Skin epidermis (tissue), 12 donors: ENCODE results near the gene GPX3.
A peak's percentile ranks its signal among the peaks of the same experiment; 100 is the strongest.

Experiments
- H3K27ac ChIP-seq, 21 experiments: fragments of 200-600 bp; sonication (generic) in 11 of 21; one replicate each; pipeline ENCODE4 v1.5.0; 2020; ENCODE audit warnings: mild to moderate bottlenecking in 3 of 21, inconsistent platforms in 2 of 21, moderate library complexity in 2 of 21
- H3K4me3 ChIP-seq, 7 experiments: fragments of 200-600 bp; sonication (generic) in 2 of 7; one replicate each; pipeline ENCODE4 v1.5.0; 2020; ENCODE audit warnings: inconsistent platforms in 2 of 7, mild to moderate bottlenecking in 2 of 7, moderate library complexity in 1 of 7

Gene GPX3

GRCh38 chr5:151029179-151030055, 9.0 kb downstream of the GPX3 start:
- Histone ChIP-seq H3K27ac (peak overlapping the region in 5 of 21 experiments; percentile 10 to 45 (median 28)), H3K4me3 (no peak overlapping the region)

DNA sequence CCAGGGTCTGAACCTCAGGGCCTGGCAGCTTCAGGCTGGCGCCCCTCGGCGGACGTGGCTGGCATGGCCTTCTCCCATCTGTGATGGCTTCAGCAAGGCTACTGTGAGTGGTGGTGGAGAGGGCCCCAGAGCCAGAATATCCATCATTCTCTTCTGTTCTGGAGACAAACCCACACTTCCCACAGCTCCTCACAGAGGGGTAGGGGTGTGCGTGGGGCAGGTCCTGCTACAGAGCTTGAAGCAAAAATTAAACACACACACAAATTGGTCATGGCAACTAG, 9.6 kb downstream of the GPX3 start:
- Histone ChIP-seq H3K4me3 (no peak overlapping the region), H3K27ac (peak overlapping the region in 6 of 21 experiments; percentile 10 to 45 (median 30))

DNA sequence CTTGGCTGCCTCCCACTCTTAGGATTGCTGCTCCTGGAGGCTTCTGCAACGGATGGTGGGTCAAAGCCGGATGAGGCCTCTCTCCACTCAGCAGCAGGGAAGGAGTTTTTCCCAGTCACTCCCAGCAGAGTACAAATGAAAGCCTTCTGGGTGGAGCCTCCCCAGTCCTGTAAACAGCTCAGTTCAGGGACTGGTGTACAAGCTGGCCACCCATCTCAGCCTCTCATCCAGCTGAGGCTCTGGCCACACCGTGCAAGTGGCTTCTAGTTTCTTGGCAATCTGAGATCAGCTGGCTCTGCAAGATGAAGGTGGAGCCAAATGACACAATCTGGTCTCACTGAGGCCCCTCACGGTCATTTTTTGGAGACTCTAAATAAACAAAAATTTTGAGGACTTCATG, 10.0 kb downstream of the GPX3 start:
- H3K27ac ChIP-seq, result peak overlapping the region in 6 of 21 experiments; percentile 10 to 45 (median 30)
- no peak overlapping the region for H3K4me3 ChIP-seq

DNA sequence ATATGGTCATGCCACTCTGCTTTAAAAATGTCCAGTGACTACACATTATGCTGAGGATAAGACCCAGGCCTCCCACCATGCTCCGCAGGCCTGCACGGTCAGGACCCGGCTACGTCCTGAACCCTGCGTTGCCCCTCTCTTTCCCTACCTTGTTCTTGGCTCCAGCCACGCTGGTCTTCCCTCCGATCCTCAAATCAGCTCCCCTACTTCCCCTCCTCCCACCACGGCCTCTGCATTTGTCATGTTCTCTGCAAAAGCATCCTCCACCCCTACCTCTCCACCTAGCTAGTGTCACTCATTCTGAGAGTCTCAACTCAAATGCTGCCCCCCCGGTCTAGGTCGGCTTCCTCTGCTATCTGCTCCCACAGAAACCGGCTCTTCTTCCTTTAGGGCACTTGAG, 11.2 kb downstream of the GPX3 start:
- Histone ChIP-seq H3K27ac (no peak overlapping the region), H3K4me3 (no peak overlapping the region)

GRCh38 chr5:151033217-151033934, 13.0 kb downstream of the GPX3 start:
- peak overlapping the region in 1 of 21 experiments; percentile 30 for H3K27ac ChIP-seq

DNA sequence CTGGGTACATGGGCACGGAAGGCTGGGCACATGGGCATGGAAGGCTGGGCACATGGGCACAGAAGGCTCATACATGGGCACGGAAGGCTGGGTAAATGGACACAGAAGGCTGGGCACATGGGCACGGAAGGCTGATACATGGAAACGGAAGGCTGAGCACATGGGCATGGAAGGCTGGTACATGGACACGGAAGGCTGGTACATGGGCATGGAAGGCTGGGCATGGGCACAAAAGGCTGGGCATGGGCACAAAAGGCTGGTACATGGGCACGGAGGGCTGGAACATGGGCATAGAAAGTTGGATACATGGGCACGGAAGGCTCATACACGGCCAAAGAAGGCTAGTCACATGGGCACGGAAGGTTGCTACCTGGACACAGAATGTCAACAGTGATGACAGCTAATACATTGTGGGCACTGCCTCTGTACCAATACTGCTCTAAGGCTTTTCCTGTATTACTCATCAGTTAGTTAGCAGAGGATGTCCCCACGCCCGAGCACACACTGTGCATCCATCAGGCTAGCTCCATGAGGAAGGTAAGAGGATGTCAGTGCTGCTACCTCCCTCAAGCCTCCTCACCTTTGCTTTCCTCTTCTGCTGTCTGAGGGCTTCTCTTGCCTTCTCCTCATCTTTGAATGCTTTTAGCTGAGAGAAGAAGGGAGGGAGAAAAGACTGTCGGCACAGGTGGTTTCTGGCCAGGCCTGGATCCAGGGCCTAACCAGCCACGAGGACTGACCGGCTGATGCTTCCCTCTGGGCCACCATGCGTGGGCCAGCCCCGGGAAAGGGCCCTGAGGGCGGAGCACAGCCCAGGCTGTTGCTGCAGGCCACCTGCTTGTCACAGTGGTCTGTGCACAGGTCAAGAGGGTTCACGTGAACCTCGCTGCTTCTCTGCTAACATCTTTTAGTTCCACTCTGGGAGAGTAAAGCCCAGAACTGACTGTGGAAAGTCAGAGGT, 14.3 kb downstream of the GPX3 start:
- Histone ChIP-seq H3K4me3 (no peak overlapping the region), H3K27ac (peak overlapping the region in 1 of 21 experiments; percentile 15)

More at GRCh38 chr5:151033217-151033934, 13.0 kb downstream of the GPX3 start:
- H3K4me3 ChIP-seq, result no peak overlapping the region

DNA sequence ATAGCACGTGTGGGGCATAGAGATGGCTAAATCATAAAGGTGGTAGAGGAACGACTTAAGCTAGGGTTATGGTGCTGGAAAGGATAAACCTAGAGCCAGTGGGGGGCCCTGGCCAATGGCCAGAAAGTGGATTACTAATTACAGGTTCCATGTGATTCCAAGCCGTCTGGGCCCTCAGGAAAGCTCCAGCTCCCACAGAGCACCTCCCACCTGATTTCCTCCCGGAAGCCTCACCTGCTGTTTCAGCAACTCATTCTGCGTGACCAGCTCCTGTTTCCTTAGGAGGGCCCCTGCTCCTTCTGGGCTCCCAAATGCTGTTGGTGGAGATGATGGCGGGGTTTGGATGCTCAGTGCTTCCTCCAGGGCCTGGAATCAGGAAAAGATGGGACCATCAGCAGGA, 16.2 kb downstream of the GPX3 start:
- peak overlapping the region in 3 of 21 experiments; percentile 15 to 81 (median 48) for H3K27ac ChIP-seq
- H3K4me3 ChIP-seq, result no peak overlapping the region

DNA sequence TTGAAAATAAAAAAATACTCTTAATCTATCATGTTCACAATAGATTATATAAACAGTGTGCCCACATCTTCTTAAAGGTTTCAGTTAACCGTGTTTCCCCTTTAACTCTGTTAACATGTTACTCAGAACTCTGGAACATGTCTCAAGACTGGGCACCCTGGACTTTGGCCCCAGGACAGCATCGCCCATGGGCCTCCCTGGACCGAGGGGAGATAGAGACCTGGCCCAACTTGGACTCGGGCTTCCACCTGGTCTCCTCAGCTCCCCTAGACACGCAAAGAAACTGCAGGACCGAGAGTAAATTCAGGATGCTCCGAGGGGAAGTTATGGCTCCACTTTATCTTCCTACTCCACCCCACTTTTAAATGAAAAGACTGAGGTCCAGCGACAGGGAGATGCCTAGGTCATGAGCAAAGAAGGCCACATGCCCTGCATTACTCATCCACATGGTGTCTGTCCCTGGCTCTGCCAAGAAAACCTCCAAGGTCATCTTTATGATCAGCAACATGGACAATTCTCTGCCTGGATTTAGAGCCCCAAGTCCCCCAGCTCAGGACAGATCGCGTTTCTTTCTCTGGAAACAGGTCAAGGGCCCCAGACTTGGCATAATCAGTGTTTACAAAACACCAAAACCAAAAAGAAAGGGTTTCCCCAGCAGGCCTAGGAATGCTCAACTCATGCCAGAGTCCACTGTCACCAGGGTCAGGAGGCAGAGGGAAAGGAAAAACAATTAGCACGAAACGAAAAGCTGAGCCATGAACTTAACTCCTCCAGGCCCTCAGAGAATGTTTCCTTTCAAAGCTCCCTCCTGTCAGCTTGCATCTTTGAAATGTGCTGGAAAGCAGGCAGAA, 17.4 kb downstream of the GPX3 start:
- H3K27ac ChIP-seq, result peak overlapping the region in 19 of 21 experiments; percentile 3 to 81 (median 57)
- H3K4me3 ChIP-seq, result no peak overlapping the region

DNA sequence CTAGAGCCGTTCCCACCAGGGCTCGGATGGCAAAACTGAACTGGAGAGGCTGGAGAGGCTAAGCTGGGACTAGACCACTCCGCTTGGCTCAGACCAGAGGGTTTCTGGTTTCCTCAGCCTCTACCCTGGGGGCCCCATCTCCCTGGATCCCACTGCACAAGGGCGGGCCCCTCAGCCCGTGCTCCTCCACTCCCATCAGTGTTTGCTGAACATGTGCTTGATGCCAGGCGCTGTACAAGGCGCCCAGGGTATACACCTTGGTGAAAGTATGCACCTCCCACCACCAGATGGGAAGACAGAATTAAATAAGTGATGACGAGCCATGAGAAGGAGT, 18.0 kb downstream of the GPX3 start:
- H3K27ac ChIP-seq, result peak overlapping the region in 19 of 21 experiments; percentile 3 to 81 (median 57)

DNA sequence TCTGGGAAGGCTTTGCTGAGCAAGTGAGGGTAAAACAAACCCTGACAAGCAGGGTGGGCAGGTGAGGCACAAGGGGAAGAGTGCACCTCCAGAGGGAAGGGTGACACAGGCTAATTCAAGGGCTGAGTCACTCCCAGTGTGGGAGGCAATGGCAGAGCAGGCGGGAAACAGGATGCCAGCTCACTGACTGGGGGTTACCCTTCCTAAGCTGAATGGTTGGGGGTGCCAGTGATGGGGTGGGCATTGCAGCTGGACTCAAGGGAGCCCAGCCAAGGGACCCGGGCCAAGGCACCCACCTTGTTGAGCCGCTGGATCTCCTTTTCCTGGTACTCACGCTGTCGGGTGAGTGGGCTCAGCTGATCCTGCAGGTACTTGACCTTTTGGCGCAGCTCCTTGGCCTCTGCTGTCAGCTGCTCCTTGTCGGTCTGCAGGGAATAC, 18.4 kb downstream of the GPX3 start:
- no peak overlapping the region for H3K4me3 ChIP-seq
- H3K27ac ChIP-seq, result peak overlapping the region in 17 of 21 experiments; percentile 3 to 81 (median 57)

More for the DNA sequence above, 18.0 kb downstream of the GPX3 start:
- H3K4me3 ChIP-seq, result no peak overlapping the region

DNA sequence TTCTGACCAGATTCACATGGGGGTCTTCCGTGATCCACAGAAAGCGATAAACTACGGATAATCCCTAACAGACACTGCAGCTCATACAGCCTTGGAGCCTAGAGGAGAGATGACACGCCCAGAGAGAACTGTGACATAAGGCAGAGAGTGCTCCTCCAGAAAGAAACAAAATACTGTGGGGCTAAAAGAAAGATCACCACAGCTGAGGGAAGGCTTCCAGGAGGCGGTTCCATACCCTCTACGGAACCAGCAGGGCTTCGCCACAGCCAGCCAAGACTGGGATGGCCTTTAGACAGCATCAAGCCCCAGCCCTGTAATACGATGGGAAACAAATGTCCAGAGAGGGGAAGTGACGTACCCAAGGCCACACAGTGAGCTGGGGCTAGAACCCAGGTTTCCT, 19.3 kb downstream of the GPX3 start:
- Histone ChIP-seq H3K27ac (peak overlapping the region in 6 of 21 experiments; percentile 43 to 81 (median 58)), H3K4me3 (no peak overlapping the region)

DNA sequence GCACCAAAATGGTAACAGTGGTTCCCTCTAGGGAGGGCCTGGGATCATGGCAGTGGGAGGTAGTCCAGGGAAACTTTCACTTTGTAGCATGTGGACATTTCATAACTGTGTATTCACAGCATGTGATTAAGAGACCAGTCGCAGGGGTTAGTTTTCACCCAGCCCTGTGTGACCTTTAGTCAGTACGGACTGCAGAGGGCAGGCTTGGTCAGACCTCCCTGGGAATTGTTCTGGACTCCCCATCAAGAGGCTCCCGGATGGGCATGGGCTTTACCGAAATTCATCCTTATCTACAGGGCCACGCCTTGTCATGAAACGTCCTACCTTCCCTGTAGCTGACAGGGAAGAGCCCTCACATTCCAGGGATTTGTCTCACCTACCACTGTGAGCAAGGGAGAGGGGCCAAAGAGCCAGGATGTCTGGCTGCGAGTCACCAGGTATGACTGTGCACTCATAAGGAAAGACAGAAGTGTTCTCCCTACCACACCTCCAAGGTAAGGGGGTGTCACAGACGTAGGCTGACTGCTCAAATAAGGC, 19.9 kb downstream of the GPX3 start:
- Histone ChIP-seq H3K27ac (peak overlapping the region in 8 of 21 experiments; percentile 47 to 81 (median 59)), H3K4me3 (no peak overlapping the region)

- no peak overlapping the region for H3K4me3 ChIP-seq
- H3K27ac ChIP-seq, result peak overlapping the region in 10 of 21 experiments; percentile 3 to 65 (median 44)
Measured at GRCh38 chr5:151041577-151042268, 21.3 kb downstream of the GPX3 start.

DNA sequence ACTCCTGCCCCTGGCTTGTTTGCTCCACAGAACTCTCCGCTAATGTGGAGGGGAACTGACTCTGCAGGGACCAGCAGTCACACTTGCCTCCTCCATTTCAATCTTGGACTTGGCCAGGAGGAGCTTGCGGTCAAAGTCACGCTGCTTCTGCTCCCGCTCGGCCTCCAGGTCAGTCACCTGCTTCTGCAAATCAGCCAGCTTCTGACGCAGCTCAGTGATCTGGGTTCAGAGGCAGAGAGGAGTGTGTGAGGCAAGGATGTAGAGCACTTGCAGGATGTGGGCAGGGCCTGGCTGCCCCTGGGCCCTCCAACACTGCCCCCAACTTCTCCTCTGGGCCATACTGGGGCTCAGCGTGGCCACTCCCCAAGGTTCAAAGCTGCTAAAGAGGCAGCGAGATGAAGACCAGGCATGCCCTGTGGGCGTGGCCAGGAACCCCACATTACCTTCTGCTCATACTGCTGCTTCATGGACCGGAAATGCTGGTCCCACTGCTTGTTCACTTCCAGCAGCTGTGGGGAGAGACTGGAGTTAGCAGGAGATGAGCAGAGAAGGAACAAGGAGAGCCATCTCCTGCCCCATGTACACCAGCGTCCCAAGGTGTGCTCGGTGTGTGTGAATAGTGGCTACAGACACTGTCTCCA, 22.2 kb downstream of the GPX3 start:
- peak overlapping the region in 9 of 21 experiments; percentile 5 to 76 (median 34) for H3K27ac ChIP-seq
- no peak overlapping the region for H3K4me3 ChIP-seq

- no peak overlapping the region for H3K4me3 ChIP-seq
- H3K27ac ChIP-seq, result no peak overlapping the region
Measured at GRCh38 chr5:151047814-151048425, 27.5 kb downstream of the GPX3 start.

GRCh38 chr5:151048526-151048925, 28.1 kb downstream of the GPX3 start:
- Histone ChIP-seq H3K27ac (no peak overlapping the region), H3K4me3 (no peak overlapping the region)
